Upper lobe of right lung (tissue), 1 donor: ENCODE measurements around the gene LLGL1. TPM values are rescaled to one million over a fixed set of nuclear protein-coding genes. Genes with fewer than 3 reads are reported as not detected.

Experiments used
- ATAC-seq: fragments of 200-7000 bp; cut with Tn5 transposase; one replicate; pipeline ENCODE4 v1.9.1; 2020; ENCODE audit warnings: mild to moderate bottlenecking, moderate library complexity
- DNase-seq: peaks from one replicate; pipeline ENCODE4 v3.0.0-alpha.2; 2020
- H3K27ac ChIP-seq: fragments of 200-600 bp; one replicate; pipeline ENCODE4 v1.8.0; 2022
- H3K27me3 ChIP-seq: fragments of 200-600 bp; one replicate; pipeline ENCODE4 v1.8.0; 2022; ENCODE audit warnings: mild to moderate bottlenecking
- H3K36me3 ChIP-seq: fragments of 200-600 bp; one replicate; pipeline ENCODE4 v1.8.0; 2022
- H3K4me1 ChIP-seq: fragments of 200-600 bp; one replicate; pipeline ENCODE4 v1.8.0; 2022
- H3K4me3 ChIP-seq: fragments of 200-600 bp; one replicate; pipeline ENCODE4 v1.8.0; 2022; ENCODE audit warnings: mild to moderate bottlenecking
- H3K9me3 ChIP-seq: fragments of 200-600 bp; one replicate; pipeline ENCODE4 v1.8.0; 2022
- intact Hi-C: fragments of 100-400 bp; cut with DNase I; formaldehyde crosslinking; loops from one replicate; pipeline ENCODE4 v1.11.0; 2022
- long read RNA-seq: library from polyadenylated mRNA; unstranded; transcript quantifications from one replicate; pipeline ENCODE4 v2.0.0, GENCODE V29; 2021
- total RNA-seq: library from RNA; stranded (reverse); fragmentation: NEBNext Ultra II Directional; extraction: Animal tissue kit (Norgen Biotek cat#: 25700); gene quantifications from one replicate; pipeline ENCODE4 v1.2.1, GENCODE V29; 2021
- TF ChIP-seq, protein P1 (sequence below): fragments of 200-600 bp; IDR thresholded peaks from one replicate; pipeline ENCODE4 v1.8.0; 2022; ENCODE audit warnings: antibody characterized with exemption
- donor health status: DM: no; HTN: yes; CAD: no; lungs with severe emphysema.

The LLGL1 gene
- 11.7 TPM for total RNA-seq
- long read RNA-seq, partial matches to known transcripts: 1 of 3 reads
- long read RNA-seq, other reads (novel, unspliced or antisense): 2 of 3 reads

DNA sequence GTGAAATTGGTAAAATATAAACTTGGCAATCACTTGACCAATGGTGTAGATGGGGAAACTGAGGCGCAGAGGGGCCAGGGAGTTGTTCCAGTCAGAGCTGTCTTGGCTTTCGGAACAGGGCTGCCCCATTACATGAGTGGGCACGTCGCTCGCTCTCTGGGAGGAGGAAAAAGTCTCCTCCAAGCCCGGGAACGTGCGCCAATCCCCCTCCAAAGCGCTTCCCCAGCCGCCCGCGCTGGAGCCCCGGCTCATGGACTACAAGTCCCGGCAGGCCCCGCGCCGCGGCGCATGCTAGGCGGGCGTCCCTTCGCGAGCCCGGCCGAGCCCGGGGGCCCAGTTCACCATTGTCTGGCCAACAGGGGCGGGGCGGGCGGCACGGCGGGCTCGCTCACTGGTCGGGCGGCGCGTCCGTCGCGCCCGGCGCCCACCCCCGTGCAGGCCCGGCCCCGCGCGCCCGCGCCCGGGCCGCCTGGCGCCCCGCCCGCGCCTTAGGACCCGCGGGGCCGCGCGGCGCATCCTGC is at the start of gene LLGL1:
Gene LLGL1, plus strand, starts transcription at position 515 of the 521 bp plus-strand sequence. CDS start 48 bp downstream, outside the sequence.
- DNase-seq (peak; percentile 99), ATAC-seq (peak; percentile 98)
- Histone ChIP-seq H3K36me3 (no peaks in the 10 kb centered on the region), H3K27ac (peak within 1 kb of the TSS; percentile 30), H3K4me1 (peaks cover 12% of the 10 kb centered on the region), H3K4me3 (peak within 1 kb of the TSS; percentile 61), H3K27me3 (no peaks in the 10 kb centered on the region), H3K9me3 (no peaks in the 10 kb centered on the region)
- intact Hi-C loops: no loop called here
- TF ChIP-seq, protein P1, sequence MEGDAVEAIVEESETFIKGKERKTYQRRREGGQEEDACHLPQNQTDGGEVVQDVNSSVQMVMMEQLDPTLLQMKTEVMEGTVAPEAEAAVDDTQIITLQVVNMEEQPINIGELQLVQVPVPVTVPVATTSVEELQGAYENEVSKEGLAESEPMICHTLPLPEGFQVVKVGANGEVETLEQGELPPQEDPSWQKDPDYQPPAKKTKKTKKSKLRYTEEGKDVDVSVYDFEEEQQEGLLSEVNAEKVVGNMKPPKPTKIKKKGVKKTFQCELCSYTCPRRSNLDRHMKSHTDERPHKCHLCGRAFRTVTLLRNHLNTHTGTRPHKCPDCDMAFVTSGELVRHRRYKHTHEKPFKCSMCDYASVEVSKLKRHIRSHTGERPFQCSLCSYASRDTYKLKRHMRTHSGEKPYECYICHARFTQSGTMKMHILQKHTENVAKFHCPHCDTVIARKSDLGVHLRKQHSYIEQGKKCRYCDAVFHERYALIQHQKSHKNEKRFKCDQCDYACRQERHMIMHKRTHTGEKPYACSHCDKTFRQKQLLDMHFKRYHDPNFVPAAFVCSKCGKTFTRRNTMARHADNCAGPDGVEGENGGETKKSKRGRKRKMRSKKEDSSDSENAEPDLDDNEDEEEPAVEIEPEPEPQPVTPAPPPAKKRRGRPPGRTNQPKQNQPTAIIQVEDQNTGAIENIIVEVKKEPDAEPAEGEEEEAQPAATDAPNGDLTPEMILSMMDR: no peak

DNA sequence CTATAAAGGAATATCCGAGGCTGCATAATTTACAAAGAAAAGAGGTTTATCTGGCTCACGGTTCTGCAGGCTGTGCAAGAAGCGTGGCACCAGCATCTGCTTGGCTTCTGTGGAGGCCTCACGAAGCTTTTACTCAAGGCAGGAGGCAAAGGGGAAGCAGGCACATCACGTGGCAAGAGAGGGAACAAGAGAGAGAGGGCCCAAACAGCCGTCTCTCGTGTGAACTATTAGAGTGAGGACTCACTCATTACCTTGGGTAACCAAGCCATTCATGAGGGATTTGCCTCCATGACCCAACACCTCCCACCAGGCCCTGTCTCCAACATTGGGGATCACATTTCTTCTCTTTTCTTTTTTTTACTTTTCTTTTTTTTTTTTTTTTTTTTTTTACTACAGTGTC is 49.3 kb upstream of the LLGL1 start:
- Histone ChIP-seq H3K4me1 (peaks cover 6% of the 10 kb centered on the region), H3K36me3 (no peaks in the 10 kb centered on the region), H3K27ac (no peak overlapping the region), H3K9me3 (no peaks in the 10 kb centered on the region), H3K27me3 (no peaks in the 10 kb centered on the region), H3K4me3 (no peak overlapping the region)
- DNase-seq (no peak), ATAC-seq (peak; percentile 76)
- intact Hi-C loops: no loop called here
- TF ChIP-seq, protein P1: no peak

DNA sequence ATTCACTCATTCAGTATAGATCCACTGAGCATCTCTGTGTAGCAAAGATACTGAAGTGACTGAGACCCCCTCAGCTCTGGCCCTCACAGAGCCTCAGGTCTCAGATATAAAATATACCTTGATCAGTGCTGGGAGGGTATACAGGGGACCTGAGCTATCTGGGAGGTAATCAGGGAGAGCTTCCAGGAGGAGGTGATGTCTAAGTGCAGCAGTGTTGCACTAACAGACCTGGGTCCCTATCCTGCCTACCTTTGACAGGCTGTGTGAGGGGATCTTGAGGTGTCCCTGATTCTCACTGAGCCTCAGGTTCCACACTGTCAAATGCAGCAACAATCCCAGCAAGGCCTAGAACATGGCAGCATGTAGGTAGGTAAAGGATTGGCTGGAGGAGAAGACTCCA is 48.3 kb upstream of the LLGL1 start:
- ATAC-seq (no peak), DNase-seq (no peak)
- Histone ChIP-seq H3K36me3 (no peaks in the 10 kb centered on the region), H3K9me3 (no peaks in the 10 kb centered on the region), H3K27ac (no peak overlapping the region), H3K4me3 (no peak overlapping the region), H3K27me3 (no peaks in the 10 kb centered on the region), H3K4me1 (peaks cover 10% of the 10 kb centered on the region)
- TF ChIP-seq, protein P1: no peak
- intact Hi-C loops: no loop called here

DNA sequence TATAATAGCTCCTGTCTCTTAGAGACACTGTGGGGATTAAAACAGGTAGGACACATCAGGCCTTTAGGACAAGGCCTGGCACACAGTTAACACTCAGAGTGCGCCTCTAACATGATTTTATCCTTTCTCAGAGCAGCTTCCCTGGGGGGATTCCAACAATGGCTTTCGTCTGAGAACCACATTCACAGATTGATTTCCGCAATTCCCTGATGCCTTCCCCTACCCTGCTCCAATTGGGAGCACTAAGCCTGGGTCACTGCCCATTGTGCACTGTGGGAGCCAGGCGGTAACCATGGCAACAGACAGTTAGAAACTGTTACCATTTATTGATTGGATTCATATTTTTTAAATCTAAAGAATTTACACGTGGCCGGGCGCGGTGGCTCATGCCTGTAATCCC is 47.7 kb upstream of the LLGL1 start:
- ATAC-seq: no peak
- no peaks in the 10 kb centered on the region for H3K36me3 ChIP-seq
- H3K27me3 ChIP-seq: no peaks in the 10 kb centered on the region
- no peak for DNase-seq
- no peaks in the 10 kb centered on the region for H3K9me3 ChIP-seq
- peaks cover 12% of the 10 kb centered on the region for H3K4me1 ChIP-seq
- intact Hi-C loops: no loop called here
- H3K27ac ChIP-seq: no peak overlapping the region
- TF ChIP-seq, protein P1: no peak
- no peak overlapping the region for H3K4me3 ChIP-seq

DNA sequence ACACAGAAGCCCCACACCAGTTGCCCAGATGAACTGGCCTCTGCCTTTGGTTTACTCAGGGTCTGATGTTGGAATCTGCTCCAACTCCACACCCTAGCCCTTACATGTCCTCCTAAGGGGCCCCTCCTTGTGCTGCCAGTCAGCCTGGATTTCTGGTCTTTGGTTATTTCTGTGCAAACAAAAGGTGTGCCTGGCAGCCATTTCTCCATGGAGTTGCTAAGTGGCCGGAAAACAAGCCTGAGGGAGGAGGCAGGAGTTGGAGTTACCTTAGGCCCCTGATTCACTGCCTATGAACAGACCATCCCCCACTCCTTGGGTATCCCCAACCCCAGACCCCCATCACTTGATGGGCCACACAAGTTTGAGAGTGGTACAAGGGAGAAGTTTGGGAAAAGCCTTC is 46.2 kb upstream of the LLGL1 start:
- intact Hi-C loops: no loop called here
- DNase-seq: no peak
- Histone ChIP-seq H3K36me3 (no peaks in the 10 kb centered on the region), H3K27ac (no peak overlapping the region), H3K4me1 (peaks cover 7% of the 10 kb centered on the region), H3K9me3 (no peaks in the 10 kb centered on the region), H3K27me3 (no peaks in the 10 kb centered on the region), H3K4me3 (no peak overlapping the region)
- TF ChIP-seq, protein P1: no peak
- ATAC-seq: no peak

DNA sequence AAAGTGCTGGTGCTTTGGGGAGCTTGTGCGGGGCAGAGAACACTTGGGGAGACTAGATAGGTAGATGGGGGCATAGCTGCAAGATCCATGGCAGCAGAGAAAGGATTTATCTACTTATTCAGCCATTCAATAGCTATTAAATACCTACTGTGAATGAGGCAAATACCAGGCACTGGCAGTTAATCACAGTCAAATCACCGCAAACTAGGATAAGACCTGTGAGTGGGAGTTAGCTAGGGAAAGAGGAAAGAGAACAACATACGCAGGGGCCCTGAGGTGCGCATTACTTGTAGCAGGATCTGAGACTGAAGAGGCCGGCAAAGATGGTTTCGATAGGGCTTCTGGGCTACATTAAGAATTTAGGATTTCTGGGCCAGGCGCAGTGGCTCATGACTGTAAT is 45.6 kb upstream of the LLGL1 start:
- ATAC-seq (no peak), DNase-seq (no peak)
- TF ChIP-seq, protein P1: no peak
- Histone ChIP-seq H3K9me3 (no peaks in the 10 kb centered on the region), H3K27ac (no peak overlapping the region), H3K4me3 (no peak overlapping the region), H3K36me3 (no peaks in the 10 kb centered on the region), H3K4me1 (peaks cover 7% of the 10 kb centered on the region), H3K27me3 (no peaks in the 10 kb centered on the region)
- intact Hi-C loops: no loop called here
